Adipose tissue (tissue), 3 donors: ENCODE results near the gene STOM. TPM values are rescaled to one million over a fixed set of nuclear protein-coding genes. Genes with fewer than 3 reads are reported as not detected.

Experiments
- H3K27ac ChIP-seq: one replicate; pipeline ENCODE4 v1.5.1; 2013; ENCODE audit warnings: low read depth, low read length
- WGBS, 3 donors: extraction: QIAGEN DNeasy Blood & Tissue Kit; methylation state at CpG; one replicate each; pipeline ENCODE4 v1.1.7; 2013; 5-methylcytosine and 5-hydroxymethylcytosine counted together
- polyA plus RNA-seq, 3 donors: library from polyadenylated mRNA; stranded (reverse); fragments of 200-250 nt; gene quantifications; one replicate each; pipeline ENCODE4 v1.2.3, GENCODE V29; 2013
- donor health status: healthy with polysubstance abuse.
- donor health status: Bipolar disorder and iron deficiency.
- donor health status: healthy.

Gene STOM
- polyA plus RNA-seq, 3 donors, result 36.4 to 333 (median 194) TPM

DNA sequence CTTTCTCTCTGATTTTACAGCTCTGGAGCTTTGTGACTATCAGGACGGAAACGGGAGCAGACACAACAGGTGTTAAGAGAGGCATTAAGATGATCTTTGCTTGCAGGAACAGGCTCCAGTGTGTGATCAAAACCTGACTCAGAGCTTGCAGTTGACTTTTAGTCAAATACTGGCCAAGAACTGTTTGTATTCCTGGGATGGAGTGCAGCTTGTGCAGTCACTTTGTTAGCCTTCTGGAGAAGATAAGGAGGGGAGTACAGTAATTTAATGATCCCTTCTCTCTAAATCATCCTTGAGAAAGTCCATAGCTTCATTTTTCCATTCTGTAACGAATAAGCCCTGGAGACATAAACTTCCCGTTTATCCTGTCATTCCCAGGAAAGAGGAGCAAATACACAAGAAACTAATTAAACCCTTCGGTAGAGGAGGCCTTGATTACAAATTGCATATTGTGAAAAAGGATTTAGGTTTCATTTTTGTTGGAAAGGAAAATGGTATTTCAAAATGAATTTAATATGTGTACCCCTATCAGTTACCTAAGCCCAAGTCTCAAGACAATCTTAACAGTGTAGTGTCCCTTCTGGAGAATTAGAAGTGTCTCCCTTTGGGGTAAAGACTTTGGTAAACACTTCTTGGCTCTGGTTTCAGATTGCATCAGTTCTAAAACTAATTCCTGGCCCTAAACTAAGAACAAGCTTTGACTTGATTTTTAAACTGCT, 3.1 kb upstream of the STOM start:
- WGBS, 3 donors, result 25 to 44% (median 35%) methylated on average over 5 of the region's 5 CpGs
- no peak overlapping the region for H3K27ac ChIP-seq

DNA sequence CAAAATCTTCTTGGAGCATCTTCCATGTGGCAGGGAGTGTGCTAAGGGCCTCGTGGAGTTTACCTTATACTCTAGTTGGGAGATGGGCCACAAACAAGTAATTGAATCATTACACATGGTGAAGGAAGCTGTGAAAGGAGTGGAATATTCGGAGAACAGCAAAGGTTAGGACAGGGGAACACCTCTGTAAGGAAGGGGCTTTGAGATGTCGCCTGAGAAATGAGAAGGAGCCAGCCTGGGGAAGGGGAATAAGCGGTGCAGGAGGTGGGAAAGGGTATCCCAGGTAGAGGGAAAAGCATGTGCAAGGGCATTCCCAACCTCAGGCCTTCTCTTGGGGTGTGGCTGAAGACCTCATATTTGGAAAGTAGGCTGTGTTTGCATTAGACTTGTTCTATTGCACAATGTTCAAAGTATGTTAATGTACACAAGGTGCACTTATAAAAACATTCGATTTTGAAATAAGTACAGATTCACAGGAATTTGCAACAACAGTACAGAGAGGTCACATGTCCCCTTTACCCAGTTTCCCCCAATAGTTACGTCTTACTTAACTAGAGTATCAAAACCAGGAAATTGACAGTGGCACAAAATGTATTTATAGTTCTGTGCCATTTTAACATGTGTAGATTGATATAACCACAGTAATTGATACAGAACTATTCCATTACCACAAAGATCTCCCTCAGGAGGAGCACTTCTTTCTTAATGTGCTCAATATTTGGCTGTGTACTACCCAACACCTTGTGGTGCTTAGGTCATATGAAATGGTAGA, 2.4 kb upstream of the STOM start:
- no peak overlapping the region for H3K27ac ChIP-seq
- WGBS, 3 donors, result 61 to 77% (median 67%) methylated on average over 6 of the region's 6 CpGs

DNA sequence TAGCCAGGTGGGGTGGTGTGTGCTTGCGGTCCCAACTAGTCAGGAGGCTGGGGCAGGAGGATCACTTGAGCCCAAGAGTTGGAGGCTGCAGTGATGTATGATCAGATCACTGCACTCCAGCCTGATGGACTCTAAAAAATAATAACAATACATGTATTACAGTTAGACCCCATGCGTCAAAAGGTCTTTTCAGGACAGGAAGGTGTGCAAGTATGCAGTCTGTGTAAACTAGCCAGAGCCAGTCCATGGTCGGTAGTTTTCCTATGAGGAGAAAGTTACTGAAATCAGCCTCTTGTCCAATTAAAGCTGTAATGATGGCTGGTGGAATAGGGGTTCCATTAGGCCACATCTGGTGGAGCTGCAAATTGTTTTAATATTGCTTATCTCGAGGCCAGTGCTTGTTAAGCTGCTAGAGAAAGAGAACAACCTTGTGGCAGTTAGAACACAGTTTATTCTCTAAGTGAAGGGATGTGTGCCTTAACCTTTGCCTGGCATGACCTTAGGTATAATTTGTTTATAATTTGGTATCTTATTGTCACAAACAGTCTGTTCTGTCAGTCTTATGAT, 1.5 kb upstream of the STOM start:
- 67 to 79% (median 69%) methylated on average over 4 of the region's 4 CpGs for WGBS, 3 donors
- no peak overlapping the region for H3K27ac ChIP-seq

DNA sequence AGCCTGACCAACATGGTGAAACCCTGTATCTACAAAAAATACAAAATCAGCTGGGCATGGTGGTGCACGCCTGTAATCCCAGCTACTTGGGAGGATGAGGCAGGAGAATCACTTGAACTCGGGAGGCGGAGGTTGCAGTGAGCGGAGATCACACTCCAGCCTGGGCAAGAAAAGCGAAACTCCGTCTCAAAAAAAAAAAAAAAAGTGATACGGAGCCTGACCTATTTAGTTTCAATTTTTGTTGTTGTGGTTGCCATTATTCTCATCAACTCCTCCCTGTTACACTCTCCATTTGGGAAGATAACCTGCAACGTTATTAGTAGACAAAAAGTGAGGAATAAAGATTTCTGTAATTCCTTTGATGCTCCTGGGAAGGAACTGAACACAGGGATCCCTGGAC, 1.3 kb downstream of the STOM start:
- WGBS, 3 donors, result 21 to 77% (median 22%) methylated on average over 8 of the region's 8 CpGs

DNA sequence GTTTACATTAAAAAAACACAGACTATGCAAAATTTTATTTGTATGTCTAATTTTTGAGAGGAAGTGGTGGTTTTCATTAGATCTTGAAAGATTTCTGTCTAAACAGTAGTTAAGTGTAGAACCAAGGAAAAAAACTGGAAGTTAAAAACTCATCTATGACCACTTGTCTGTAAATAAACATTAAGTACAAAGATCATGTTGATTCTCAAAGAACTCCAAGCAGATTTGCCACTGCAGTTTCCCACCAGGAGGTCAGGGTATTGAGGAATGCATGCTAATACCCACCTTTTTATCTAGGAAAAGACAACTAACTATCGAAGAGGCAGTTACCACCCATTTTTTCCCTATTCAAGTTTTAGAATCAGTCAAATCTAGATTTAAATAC, 1.9 kb downstream of the STOM start:
- WGBS, 3 donors, result 30 to 32% (median 30%) methylated on average over 1 of the region's 1 CpG
- no peak overlapping the region for H3K27ac ChIP-seq

More for the DNA sequence above, 1.3 kb downstream of the STOM start:
- no peak overlapping the region for H3K27ac ChIP-seq

DNA sequence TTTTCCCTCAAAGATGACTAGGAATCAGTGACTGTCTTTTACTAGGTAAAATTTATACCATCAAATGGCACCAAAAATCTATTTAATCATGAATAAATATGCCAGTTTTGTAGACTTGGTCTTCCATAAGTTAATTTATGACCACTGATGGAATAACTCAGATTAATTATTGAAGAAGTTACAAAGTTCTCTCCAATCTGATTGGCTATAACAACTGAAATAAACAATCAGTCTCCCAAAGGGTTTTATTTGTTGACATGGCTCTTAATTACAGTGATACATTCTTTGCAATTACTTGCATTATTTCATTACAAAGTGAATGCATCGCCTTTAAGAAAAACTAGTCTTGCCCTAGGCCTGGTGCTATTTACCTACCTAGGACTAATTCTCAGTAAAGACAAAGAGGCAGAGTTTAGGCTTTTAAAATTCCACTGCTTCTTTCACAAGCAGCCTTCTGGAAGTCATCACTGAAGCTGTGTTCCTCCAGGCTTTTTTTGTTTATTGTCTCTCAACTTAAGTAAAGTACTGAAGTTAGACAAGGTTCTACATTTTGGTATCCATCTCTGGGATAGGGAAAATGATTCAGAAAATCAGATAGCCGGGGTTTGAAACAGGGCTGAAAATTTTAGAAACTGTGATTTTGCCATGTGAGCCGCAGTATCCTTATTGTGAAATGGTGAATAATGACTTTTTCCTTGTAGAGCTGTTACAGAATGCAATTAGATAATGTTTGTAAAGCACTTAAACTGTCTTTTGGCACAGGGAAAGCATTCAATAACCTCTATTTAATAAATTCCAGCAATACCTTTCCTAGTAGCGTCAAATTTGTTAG, 2.5 kb downstream of the STOM start:
- 17 to 61% (median 21%) methylated on average over 4 of the region's 4 CpGs for WGBS, 3 donors
- H3K27ac ChIP-seq, result no peak overlapping the region

DNA sequence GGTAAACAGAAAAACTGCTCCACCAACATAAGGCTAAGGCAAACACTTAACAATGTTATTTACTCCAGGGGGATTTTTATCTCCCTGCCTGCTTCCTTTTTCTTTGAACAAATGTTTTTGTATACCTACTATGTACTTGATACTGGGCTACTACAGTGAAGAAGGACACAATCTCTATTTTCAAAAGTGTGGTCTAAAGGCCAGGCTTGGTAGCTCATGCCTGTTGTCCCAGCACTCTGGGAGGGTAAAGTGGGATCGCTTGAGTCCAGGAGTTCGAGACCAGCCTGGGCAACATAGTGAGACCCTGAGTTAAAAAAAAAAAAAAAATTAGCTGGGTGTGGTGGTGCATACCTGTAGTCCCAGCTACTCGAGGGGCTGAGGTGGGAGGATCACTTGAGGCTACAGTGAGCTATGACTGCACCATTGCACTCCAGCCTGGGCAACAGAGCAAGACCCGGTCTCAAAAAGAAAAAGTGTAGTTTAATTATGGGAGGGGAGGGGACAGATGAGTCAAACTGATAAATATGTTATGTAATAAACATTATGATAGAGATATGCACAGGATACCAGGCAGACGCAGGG, 3.3 kb downstream of the STOM start:
- 63 to 85% (median 66%) methylated on average over 5 of the region's 5 CpGs for WGBS, 3 donors
- no peak overlapping the region for H3K27ac ChIP-seq

DNA sequence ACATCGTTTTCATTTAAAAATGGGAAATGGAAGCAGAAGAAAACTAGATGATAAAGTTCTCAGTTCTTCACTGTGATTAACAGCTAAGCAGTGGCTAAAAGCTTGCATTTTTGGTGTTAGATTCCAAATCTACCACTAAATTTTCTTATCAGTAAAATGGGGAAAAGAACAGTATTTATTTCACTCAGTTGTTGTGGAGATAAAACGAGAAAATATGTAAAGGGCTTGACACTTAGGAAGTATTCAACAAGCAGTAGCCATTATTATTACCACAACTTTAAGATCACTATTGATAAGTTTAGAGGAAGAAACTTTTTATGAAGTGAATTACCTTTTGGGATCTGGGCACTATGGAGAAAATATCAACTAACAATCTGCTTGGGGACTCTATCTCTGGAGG, 4.5 kb downstream of the STOM start:
- no peak overlapping the region for H3K27ac ChIP-seq
- 23 to 61% (median 28%) methylated on average over 2 of the region's 2 CpGs for WGBS, 3 donors

DNA sequence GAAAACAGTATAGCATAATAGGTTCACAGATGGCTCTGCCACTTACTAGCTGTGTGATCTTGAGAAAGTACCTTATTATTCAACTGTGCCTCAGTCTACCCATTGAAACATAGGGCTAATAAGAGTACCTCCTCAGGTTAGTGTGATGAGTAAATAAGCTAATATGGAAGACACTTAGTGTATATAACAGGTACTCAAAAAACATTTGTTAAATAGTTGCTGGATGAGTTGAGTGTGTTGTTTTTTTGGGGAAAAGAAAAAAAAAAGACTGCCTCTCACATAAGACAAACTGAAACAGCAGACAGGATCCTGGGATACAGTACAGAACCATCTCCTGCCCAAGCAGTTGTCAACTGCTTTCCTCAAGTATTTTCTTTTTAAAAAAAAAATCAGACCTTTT, 5.2 kb downstream of the STOM start:
- H3K27ac ChIP-seq, result no peak overlapping the region

DNA sequence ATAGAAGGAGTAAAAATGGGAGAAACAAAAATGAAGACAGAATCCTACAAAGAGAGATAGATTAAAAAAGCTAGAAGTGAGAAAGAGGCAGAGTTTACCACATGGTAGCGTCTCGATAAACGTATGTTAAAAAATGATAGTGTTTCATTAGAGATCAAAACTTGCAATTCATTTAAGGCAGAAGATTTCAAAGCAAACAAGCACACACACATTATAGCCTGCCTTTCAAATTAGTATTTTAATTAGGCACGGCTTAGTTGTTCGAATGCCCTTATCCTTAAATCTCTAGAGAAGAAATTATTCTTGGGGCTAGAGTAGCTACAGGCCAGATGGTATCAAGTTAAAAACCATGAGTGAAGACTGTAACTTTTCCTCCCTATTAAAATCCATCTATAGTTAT, 6.0 kb downstream of the STOM start:
- H3K27ac ChIP-seq, result no peak overlapping the region
- WGBS, 3 donors, result 62 to 88% (median 70%) methylated on average over 5 of the region's 5 CpGs

DNA sequence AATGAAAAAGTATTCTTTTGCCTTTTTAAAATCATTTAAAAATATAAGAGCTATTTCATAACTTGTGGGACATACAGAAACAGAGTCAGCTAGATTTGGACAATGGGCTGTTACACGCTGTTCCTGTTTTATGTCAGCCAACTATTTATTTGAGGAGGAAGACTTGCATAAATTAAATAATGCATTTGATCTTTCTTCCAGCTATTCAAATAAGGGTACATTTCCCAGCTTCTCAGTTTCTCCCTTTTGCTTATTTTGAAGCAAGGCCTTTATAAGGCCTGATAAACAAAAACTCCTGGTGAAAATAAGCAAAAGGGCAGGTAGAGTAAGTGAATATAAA, 6.5 kb downstream of the STOM start:
- 20 to 75% (median 21%) methylated on average over 1 of the region's 1 CpG for WGBS, 3 donors
- no peak overlapping the region for H3K27ac ChIP-seq

DNA sequence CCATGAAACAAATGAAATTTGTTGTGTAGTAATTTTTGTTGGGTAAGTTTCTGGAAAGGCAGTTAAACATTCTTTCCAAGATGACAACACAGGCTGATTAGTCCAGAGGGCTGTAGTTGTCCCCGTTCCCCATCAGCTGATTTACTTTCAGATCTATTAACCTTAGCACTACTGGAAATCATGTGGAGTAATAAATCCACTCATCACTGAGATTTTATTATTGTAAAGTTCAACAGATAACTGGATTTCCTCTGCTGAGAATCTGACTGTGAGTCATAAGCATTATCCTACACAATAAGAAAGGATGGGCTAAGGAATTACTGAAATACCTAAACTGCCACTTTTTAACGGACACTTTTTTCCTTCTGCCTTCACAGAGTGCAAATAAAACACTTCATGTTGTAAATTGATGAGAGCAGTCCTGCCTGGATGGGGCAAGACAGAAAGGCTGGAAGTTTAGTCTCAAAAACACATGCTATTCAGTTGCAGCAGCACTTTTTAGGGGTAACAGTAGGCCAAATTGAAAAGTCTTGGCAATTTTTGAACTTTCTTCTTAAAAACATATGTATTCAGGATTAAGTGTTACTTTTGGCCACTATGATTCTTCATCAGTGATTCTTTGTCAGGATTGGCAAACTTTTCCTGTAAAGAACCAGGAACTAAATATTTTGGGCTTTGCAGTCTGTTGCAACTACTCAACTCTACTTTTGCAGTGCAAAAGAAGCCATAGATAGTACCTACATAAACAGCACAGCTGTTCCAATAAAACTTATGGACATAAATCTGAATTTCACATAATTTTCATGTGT, 7.0 kb downstream of the STOM start:
- peak overlapping the region; percentile 81 for H3K27ac ChIP-seq
- 6 to 39% (median 6%) methylated on average over 2 of the region's 2 CpGs for whole genome bisulfite sequencing, 3 donors

DNA sequence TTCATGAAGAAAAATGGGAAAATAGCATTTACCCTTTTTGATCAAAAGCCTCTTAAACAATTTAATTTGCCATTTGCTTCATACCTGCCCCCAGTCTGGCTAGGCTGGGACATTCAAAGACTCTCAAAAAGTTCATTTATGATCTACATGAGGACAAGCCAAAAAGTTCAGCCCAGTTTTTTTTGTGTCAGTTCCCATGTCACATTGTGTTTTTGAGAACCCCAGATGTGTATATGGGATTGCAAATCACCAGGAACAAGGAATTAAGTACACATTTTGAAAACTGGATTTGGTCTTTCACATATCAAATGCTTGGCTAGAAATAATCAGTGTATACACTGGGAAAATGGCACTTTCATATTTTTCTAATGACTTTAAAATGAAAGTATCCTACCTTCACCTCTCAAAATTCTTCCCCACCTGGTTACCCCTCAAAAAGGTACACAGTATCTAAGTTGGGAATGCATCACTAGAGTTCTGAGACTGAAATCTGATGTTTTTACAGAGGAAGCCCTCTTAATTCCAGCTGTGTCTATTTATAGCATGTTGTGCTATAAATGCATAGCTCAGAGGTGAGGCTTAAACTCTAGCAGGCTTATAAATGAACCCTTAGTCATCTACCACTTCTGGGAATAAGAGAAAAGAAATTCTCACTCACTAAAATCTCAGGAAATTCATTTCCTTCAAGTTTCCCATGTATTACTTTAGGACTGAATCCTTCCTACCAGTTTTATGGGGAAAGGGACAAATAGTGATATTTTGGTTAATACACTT, 9.3 kb downstream of the STOM start:
- no peak overlapping the region for H3K27ac ChIP-seq

DNA sequence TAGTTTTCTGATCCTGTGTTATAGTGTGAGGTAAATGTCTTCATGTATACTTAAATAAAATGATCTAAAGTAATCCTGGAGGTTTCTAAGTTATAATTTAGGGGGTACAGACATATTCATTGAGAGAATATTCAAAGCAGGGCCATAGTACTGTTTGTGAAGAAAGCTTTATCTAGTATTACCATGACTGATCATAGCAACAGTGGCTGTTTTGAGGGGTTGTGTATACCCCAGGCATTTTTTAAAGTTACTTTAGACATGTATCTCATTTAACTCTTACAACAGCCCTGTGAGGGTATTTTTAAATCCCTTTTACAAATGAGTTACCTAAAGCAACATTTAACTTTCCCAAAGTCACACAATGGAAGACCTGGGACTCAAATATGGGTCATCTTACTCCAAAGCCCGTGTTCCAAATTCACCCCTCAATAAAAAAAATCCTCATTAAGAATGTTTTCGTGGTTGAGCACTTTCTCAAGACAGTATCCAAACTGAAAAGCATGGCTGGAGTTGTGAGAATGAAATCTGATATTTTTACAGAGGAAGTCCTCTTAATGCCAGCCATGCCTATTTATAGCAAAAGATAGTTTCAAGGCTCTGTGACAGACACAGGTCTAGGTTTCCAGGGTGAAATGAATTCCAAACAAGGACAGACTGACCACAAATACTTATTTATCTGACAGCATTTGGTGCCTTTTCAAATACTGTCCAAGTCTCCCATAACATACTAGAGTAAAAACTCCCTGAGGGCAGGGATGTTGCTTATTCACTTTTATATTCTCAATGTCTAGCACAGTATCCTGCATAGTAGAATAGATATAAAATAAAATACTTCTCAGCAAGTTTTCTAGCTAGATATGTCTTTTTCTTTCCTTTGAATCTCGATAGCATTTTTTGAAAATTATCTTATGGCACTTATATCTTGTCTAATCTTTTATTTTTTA, 10.4 kb downstream of the STOM start:
- 65 to 84% (median 70%) methylated on average over 3 of the region's 3 CpGs for WGBS, 3 donors
- no peak overlapping the region for H3K27ac ChIP-seq

DNA sequence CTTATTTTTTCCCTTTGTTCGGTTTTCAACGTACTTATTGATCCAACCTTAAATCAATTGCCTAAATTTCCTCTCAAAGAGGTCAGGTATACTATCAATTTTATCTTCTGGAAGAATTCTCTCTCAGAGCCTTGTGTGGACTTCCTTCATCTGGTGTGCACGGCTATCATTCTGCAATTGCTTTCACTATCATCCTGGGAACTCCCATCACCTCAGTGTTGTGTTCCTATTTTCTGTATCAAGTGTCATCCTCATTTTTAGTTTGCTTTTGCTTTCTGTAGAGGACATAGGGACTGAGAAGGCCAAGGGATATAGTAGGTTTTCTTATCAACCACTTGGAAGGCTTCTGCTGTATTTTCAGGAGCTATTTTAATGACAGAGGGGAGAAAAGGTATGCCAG, 11.3 kb downstream of the STOM start:
- 40 to 65% (median 42%) methylated on average over 3 of the region's 3 CpGs for WGBS, 3 donors
- no peak overlapping the region for H3K27ac ChIP-seq

DNA sequence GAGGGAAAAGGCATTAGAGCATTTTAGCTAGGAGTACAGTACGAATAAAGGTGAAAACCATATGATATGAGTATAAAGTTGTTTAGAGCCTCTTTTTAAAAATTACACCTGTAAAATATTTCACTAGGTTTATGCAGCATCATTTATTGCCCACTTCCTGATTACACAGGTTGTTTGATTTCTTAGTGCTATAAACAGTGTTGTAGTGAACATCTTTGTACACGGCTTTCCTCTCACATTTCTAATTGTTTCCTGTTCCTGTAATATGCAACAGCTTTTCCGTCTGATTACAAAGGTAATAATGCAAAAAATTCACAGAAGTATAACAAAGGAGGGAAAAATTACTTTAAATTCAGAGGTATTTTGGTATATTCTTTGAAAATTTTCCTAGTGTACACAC, 13.0 kb downstream of the STOM start:
- WGBS, 3 donors, result 43 to 83% (median 43%) methylated on average over 3 of the region's 3 CpGs
- no peak overlapping the region for H3K27ac ChIP-seq
